Endothelial cell of umbilical vein (primary cell): ENCODE data around the gene SPTLC2.

Experiments
- JUN ChIP-seq: IDR thresholded peaks from 2 replicates; pipeline ENCODE4 v1.6.1; 2011; ENCODE audit warnings: borderline replicate concordance, low read depth; ENCODE audit not compliant: insufficient read length, insufficient read depth
- POLR2A ChIP-seq: IDR thresholded peaks from 2 replicates; pipeline ENCODE4 v1.6.1; 2012; ENCODE audit warnings: low read depth, mild to moderate bottlenecking, control low read depth, low read length
- TF ChIP-seq, protein P1 (sequence below), 2 donors: IDR thresholded peaks; 1 replicate in 1 of 2; 2 replicates in 1 of 2; pipeline ENCODE4 v1.5.1; 2011; ENCODE audit warnings: low read length in 2 of 2, mild to moderate bottlenecking in 2 of 2, moderate library complexity in 2 of 2, control low read depth in 1 of 2, inconsistent platforms in 1 of 2, low read depth in 1 of 2; ENCODE audit not compliant: insufficient read depth in 1 of 2; ENCODE audit errors: extremely low read depth in 1 of 2

DNA sequence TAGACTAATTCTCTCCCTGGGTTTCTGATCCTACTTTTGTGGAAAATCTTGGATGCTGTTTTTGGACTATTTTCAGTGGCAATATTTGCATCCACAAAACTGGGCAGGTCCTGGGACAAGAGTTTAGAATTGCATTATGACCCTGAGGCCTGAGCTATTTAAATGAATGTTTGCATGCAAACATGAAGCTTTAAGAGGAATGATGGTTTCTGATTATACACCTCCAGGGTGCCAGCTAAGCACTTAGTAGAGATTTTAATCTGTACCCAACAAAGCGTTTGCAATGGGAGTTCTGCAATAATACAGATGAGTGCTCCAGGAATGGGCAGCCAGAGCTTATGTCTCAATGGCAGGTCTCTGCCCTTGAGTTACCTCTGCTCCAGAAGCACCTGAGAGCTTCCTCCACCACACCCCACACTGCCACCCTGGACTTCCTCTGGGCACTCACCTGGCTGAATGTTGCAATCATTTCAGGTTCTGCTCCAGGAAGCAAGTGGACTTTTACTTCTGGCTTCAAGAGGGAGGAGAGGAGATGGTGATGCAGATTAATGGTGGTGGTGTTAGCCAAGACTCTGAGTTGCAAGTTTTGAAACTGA, 6.0 kb upstream of the SPTLC2 start:
- TF ChIP-seq, protein P1, sequence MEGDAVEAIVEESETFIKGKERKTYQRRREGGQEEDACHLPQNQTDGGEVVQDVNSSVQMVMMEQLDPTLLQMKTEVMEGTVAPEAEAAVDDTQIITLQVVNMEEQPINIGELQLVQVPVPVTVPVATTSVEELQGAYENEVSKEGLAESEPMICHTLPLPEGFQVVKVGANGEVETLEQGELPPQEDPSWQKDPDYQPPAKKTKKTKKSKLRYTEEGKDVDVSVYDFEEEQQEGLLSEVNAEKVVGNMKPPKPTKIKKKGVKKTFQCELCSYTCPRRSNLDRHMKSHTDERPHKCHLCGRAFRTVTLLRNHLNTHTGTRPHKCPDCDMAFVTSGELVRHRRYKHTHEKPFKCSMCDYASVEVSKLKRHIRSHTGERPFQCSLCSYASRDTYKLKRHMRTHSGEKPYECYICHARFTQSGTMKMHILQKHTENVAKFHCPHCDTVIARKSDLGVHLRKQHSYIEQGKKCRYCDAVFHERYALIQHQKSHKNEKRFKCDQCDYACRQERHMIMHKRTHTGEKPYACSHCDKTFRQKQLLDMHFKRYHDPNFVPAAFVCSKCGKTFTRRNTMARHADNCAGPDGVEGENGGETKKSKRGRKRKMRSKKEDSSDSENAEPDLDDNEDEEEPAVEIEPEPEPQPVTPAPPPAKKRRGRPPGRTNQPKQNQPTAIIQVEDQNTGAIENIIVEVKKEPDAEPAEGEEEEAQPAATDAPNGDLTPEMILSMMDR (IDR thresholded peaks at IDR 0.05; ENCODE audit: extremely low read depth in 1 of 2, insufficient read depth in 1 of 2, low read depth in 1 of 2, low read length in 2 of 2), result no peak
- TF ChIP-seq POLR2A, result no peak
- no peak for TF ChIP-seq JUN
